GM18951 (cell line): ENCODE measurements around the gene LMLN.
"Not testable (repeated sequence)": the region's sequence is repeated elsewhere in the genome, so short reads cannot be mapped to it uniquely, and the experiment has no call there.

Experiments
- POLR2A ChIP-seq: IDR thresholded peaks from 4 replicates; pipeline ENCODE4 v1.6.1; 2011; ENCODE audit warnings: mild to moderate bottlenecking; ENCODE audit not compliant: insufficient read length, insufficient read depth; ENCODE audit errors: extremely low read depth
- in situ Hi-C: fragments of 300-500 bp; cut with MboI; formaldehyde crosslinking; loops from one replicate; pipeline ENCODE4 v1.12.0; 2022; ENCODE audit warnings: low sequenced_read_pairs, mixed read lengths, inconsistent platforms; ENCODE audit not compliant: unreplicated experiment

LMLN gene

DNA sequence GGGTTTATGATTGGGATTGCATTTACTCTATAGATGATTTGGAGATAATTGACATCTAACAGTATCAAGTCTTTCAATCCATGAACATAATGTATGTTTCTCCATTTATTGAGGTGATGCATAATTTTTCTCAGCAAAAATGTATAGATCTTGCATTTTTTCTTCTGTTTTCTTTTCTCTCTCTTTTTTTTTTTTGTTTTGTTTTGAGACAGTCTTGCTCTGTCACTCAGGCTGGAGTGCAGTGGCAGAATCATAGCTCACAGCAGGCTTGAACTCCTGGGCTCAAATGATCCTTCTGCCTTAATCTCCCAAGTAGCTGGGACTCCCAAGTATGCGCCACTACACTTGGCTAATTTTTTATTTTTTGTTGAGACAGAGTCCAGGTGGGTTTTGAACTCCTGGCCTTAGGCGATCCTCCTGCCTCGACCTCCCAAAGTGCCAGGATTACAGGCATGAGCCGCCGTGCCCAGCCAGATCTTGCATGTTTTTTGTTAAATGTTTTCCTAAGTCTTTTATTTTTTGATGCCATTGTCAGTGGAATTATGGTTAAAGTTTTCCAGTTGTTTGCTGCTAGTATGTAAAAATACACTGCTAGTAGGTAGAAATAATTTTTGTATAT is 3.1 kb downstream of the LMLN start:
- in situ Hi-C loops, result no loop called here
- no peak for TF ChIP-seq POLR2A

DNA sequence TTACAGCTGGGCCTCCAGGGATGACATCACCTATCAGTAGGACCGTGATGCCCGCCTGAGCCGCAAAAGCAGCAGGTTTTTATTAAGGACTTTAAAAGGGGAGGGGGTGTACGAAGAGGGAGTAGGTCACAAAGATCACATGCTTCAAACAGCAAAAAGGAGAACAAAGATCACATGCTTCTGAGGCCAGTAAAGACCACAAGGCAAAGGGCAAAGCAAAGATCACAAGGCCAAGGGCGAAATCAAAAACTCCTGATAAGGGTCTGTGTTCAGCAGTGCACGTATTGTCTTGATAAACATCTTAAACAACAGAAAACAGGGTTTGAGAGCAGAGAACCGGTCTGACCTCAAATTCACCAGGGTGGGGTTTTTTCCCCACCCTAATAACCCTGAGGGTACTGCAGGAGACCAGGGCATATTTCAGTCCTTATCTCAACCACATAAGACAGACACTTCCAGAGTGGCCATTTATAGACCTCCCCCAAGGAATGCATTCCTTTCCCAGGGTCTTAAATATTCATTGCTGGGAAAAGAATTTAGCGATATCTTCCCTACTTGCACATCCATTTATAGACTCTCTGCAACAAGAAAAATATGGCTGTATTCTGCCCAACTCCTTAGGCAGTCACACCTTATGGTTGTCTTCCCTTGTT is 7.4 kb downstream of the LMLN start:
- in situ Hi-C loops, result not testable (repeated sequence)

DNA sequence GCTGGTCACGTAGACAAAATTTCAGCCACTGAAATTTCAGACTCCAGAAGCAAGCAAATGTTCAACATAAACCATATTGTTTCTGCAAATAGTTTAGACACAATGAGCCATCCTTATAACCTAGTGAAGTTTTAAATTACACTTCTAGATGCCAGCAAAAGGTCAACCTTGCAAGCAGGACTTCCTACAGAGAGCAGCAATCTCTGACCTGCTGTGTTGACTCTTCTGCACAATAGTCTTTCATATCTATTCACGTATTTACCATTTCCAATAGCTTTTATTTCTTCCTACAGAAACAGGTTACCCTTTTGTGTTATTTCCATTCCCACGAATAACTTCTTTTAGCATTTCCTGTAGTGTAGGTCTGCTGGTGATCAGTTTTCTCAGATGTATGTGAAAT is 10.6 kb downstream of the LMLN start:
- in situ Hi-C loops, result no loop called here
- TF ChIP-seq POLR2A, result no peak

DNA sequence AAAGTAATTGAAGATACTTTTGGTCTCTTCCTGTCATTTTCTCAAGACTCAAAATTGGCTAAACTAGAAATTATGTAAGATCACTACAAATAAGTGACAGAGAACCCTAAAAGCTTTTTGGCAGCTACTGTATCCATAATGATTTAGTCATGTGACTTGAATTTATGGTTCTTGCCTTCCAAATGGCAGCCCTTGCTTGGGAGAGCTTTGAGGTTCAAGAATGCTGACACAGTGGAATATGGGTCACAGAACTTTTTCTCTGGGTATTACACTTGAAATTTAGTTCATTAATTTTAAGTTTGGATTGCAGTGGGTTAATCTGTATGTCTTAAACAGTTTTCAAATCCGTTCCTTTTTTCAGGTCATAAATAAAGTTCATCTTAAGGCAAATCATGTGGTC is 14.0 kb downstream of the LMLN start:
- in situ Hi-C loops, result no loop called here
- TF ChIP-seq POLR2A, result no peak

DNA sequence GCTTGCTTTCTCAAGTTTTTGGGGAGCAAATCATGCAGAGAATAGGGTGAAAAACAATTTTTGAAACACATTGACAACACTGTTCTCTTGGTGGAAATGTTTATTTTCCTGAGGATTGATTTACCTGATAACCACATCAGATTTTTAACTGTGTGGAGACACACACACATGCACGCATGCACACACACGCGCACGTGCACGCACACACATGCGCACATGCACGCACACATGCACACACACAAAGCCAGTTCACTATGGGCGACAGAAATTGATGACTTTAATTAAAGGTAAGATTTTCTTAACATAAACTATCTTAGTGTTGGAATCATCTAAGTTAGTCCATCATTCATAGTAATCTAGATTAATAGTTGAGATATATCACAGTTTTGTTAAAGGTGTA is 15.3 kb downstream of the LMLN start:
- in situ Hi-C loops, result no loop called here
- no peak for TF ChIP-seq POLR2A

DNA sequence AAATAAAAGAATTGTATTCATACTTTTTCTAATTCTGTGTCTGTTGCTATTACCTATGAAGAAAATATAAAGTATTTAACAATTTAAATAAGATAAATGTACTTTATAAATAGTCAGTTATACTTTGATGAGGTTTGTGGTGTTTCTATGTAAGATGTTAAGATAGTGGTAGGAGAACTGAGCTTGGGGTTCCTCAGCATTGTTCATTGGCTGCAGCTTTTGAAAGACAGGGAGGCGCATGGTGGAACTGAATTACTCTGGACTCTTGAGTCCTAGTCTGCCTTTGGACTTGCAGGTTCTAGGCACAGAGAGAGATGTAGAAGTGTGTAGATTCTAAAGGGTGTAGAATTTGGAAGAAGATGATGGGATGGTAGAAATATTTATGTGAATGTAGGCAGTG is 23.1 kb downstream of the LMLN start:
- TF ChIP-seq POLR2A, result no peak
- in situ Hi-C loops, result no loop called here

DNA sequence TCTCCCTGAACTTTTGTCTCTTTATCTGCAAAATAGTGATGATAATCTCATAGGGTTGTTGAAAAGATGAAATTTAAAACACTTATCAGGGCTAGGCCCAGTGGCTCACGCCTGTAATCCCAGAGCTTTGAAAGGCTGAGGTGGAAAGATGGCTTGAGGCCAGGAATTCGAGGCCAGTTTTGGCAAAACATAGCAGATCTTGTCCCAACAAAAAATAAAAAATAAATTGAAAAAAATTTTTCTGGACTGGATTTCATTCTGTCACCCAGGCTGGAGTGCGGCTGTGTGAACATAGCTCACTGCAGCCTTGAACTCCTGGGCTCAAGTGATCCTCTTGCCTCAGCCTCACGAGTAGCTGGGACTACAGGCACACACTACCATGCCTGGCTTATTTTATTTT is 29.6 kb downstream of the LMLN start:
- in situ Hi-C loops, result no loop called here
- TF ChIP-seq POLR2A, result no peak

DNA sequence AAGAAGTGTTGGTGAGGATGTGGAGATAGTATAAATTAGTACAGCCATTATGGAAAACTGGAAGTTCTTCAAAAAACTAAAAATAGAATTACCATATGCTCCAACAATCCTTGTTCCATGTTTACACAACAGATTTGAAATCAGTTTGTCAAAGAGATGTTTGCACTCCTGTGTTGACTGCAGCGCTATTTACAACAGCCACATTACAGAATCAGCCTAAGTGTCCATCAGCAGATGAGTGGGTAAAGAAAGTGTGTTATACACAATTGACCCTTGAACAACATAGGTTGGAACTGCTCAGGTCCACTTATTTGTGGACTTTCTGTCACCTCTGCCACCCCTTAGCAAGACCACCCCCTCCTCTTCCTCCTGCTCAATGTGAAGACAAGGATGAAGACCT is 34.7 kb downstream of the LMLN start:
- in situ Hi-C loops, result no loop called here
- no peak for TF ChIP-seq POLR2A

DNA sequence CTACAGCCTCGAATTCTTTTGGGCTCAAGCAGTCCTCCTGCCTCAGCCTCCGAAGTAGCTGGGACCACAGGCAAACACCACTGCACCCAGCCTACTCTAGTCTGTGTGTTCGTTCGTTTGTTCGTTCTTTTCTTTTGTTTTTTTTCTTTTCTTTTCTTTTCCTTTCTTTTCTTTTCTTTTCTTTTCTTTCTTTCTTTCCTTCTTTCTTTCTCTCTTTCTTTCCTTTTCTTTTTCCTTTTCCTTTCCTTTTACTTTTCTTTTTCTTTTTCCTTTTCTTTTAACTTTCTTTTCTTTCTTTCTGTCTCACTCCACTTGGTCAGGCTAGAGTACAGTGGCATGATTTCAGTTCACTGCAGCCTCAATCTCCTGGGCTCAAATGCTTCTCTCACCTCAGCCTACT is 36.8 kb downstream of the LMLN start:
- in situ Hi-C loops, result no loop called here
- TF ChIP-seq POLR2A, result no peak

DNA sequence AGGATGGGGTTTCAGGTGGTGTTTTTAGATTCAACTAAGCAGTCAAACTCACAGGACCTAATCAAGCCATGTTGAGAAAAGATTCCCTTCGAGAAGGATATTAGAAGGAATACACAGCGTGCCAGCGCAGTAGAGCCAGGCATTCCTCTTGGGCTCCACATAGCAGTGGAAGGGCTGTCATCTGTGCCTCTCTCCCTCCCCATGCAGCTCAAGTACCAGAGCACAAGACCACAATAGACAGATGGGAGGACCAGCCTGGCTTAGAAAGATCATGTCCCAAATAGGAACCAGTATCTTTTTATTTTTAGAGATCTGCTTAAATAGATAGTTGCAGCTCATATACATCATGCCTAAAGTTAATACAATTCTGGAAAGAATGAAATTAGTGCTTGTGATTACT is 37.9 kb downstream of the LMLN start:
- in situ Hi-C loops, result no loop called here
- no peak for TF ChIP-seq POLR2A

DNA sequence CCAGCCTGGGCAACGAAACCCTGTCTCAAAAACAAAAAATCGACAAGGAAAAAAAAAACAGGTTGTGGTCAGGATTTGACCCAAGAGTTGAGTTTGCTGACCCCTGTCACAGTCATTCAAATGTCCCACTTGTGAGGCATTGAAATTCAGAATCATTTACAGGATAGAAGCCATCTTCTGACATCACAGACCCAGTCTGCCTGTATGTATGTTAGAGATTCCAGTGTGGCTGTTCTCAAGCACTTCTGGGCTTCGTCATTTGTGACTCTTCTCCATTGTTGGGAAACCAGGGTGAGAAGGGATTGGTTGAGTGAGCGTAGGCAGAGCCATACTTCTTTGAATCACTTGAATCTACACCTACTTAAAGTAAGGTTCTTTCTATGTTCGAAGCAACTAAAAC is 57.1 kb downstream of the LMLN start:
- TF ChIP-seq POLR2A, result no peak
- in situ Hi-C loops, result no loop called here

DNA sequence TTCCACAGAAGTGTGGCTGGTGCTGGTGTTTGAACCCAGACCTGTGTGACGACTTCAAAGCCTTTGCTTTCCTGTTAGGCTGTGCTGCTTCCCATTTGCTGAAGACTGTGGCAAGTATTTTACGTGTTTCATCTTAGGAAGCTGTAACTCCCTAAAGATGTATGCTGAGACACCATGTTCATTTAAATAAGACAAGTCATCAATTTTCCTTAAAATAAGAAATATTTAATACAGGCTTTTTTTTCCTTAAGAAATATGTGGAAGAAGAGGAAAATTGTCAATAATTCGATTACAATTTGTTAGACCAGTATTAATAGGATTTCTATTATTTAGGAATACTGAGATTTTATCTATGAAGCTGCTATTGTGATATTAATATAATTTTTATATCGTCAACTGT is 58.4 kb downstream of the LMLN start:
- in situ Hi-C loops, result no loop called here
- TF ChIP-seq POLR2A, result no peak

DNA sequence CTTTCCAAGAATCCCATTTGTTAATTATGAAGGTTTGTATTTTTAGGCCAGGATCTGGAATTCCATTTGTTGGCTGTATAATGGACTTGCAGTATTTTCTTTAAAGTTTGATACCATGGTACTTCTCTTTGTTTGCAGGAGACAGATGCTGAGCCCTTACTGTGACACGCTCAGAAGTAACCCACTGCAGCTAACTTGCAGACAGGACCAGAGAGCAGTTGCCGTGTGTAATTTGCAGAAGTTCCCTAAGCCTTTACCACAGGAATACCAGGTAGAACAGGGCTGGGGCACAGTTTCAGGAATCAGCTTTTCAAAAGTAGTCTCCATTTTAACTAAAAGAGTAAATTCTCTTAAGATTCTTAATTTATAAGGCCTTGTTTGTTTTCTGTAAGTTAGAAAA is 59.1 kb downstream of the LMLN start:
- in situ Hi-C loops, result no loop called here
- TF ChIP-seq POLR2A, result no peak

DNA sequence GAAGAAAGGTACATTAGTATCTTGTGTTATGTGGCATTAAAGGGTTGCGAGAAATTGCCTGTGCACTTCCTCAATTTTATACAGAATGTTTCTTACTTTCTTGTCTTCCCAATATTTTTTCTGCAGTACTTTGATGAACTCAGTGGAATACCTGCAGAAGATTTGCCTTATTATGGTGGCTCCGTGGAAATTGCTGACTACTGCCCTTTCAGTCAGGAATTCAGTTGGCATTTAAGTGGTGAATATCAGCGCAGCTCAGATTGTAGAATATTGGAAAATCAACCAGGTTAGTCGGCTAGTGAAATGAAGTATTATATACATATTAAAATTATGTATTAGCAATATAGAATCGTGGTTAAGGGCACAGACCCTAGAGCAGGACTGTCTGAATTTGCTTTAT is 61.3 kb downstream of the LMLN start:
- TF ChIP-seq POLR2A, result no peak
- in situ Hi-C loops, result no loop called here

DNA sequence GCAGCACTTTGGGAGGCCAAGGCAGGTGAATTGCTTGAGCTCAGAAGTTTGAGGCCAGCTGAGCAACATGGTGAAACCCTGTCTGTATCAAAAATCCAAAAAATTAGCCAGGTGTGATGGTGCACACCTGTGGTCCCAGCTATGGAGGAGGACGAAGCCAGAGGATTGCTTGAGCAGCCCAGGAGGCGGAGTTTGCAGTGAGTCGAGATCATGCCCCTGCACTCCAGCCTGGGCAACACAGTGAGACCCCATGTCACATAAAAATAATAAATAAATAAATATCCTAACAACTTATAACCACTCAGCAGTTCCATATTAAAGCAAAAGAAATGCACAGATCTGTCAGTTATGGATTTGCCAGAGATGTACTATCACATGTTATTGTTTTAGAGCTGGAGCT is 62.6 kb downstream of the LMLN start:
- in situ Hi-C loops, result no loop called here

More for the DNA sequence above, 62.6 kb downstream of the LMLN start:
- no peak for TF ChIP-seq POLR2A
